ENCODE measurements around the gene WIPF3.

The WIPF3 gene

GRCh38 chr7:29847916-29848315, 41.6 kb downstream of the WIPF3 start:
- DNase-seq (ENCODE audit: low read depth), result no peak

GRCh38 chr7:29848941-29849340, 42.6 kb downstream of the WIPF3 start:
- no peak for DNase-seq (ENCODE audit: low read depth)

GRCh38 chr7:29851487-29851886, 45.2 kb downstream of the WIPF3 start:
- DNase-seq (ENCODE audit: low read depth), result no peak

- DNase-seq (ENCODE audit: low read depth), result no peak
Observed at GRCh38 chr7:29852457-29852856, 46.1 kb downstream of the WIPF3 start.

- DNase-seq (ENCODE audit: low read depth), result no peak
Observed at GRCh38 chr7:29853072-29853471, 46.8 kb downstream of the WIPF3 start.

- DNase-seq (ENCODE audit: low read depth), result no peak
Observed at GRCh38 chr7:29853789-29854188, 47.5 kb downstream of the WIPF3 start.

GRCh38 chr7:29854257-29854938, 48.1 kb downstream of the WIPF3 start:
- DNase-seq (ENCODE audit: low read depth), result no peak

- DNase-seq (ENCODE audit: low read depth), result no peak
Observed at GRCh38 chr7:29857654-29858053, 51.3 kb downstream of the WIPF3 start.

GRCh38 chr7:29858191-29858951, 52.1 kb downstream of the WIPF3 start:
- DNase-seq (ENCODE audit: low read depth), result peak; percentile 53

- DNase-seq (ENCODE audit: low read depth), result no peak
Observed at GRCh38 chr7:29859104-29859503, 52.8 kb downstream of the WIPF3 start.

- no peak for DNase-seq (ENCODE audit: low read depth)
Observed at GRCh38 chr7:29859524-29860185, 53.3 kb downstream of the WIPF3 start.

GRCh38 chr7:29860186-29860585, 53.9 kb downstream of the WIPF3 start:
- no peak for DNase-seq (ENCODE audit: low read depth)

GRCh38 chr7:29861884-29862283, 55.6 kb downstream of the WIPF3 start:
- no peak for DNase-seq (ENCODE audit: low read depth)

GRCh38 chr7:29864656-29865055, 58.3 kb downstream of the WIPF3 start:
- DNase-seq (ENCODE audit: low read depth), result peak; percentile 22

GRCh38 chr7:29865526-29865925, 59.2 kb downstream of the WIPF3 start:
- DNase-seq (ENCODE audit: low read depth), result peak; percentile 97

GRCh38 chr7:29866490-29866930, 60.2 kb downstream of the WIPF3 start:
- peak; percentile 50 for DNase-seq (ENCODE audit: low read depth)

- peak; percentile 91 for DNase-seq (ENCODE audit: low read depth)
Observed at GRCh38 chr7:29871787-29872398, 65.6 kb downstream of the WIPF3 start.

- no peak for DNase-seq (ENCODE audit: low read depth)
Observed at GRCh38 chr7:29873644-29874294, 67.5 kb downstream of the WIPF3 start.

GRCh38 chr7:29875741-29876140, 69.4 kb downstream of the WIPF3 start:
- no peak for DNase-seq (ENCODE audit: low read depth)

- no peak for DNase-seq (ENCODE audit: low read depth)
Observed at GRCh38 chr7:29877196-29877595, 70.9 kb downstream of the WIPF3 start.

- DNase-seq (ENCODE audit: low read depth), result peak; percentile 54
Observed at GRCh38 chr7:29878081-29878688, 71.9 kb downstream of the WIPF3 start.

- DNase-seq (ENCODE audit: low read depth), result peak; percentile 39
Observed at GRCh38 chr7:29879609-29880008, 73.3 kb downstream of the WIPF3 start.

All from EH (cell line).